HCT116 (cell line): ENCODE measurements around the gene GLO1. TPM values are rescaled to one million over a fixed set of nuclear protein-coding genes. Genes with fewer than 3 reads are reported as not detected.

Source experiments
- ATAC-seq: fragments of 200-7000 bp; cut with Tn5 transposase; 2 replicates; pipeline ENCODE4 v1.9.1; 2020; ENCODE audit warnings: mild to moderate bottlenecking, moderate library complexity
- BruUV-seq: library from RNA; stranded (reverse); fragments of 400-500 nt; replicated peaks from 2 replicates; lab custom pipeline; 2021; lab: Mats Ljungman, UMichigan
- CTCF ChIA-PET: fragments of 300-600 bp; sonication (Branson Sonifier 250); formaldehyde crosslinking; loops from one replicate; lab custom pipeline; 2021; ENCODE audit warnings: antibody characterized with exemption; lab: Charles Lee
- POLR2A ChIA-PET: fragments of 300-600, 350-600 bp; sonication (Branson Sonifier 250); formaldehyde crosslinking; loops from one replicate; lab custom pipeline; 2021; ENCODE audit warnings: antibody characterized with exemption; lab: Charles Lee
- RAD21 ChIA-PET, 2 experiments: fragments of 300-600 bp; sonication (Branson Sonifier 250); formaldehyde crosslinking; loops; one replicate each; lab custom pipeline; 2023; ENCODE audit warnings: low total read pairs in 2 of 2; ENCODE audit not compliant: uncharacterized antibody in 2 of 2, unreplicated experiment in 2 of 2, low non-redundant PET in 1 of 2; lab: Charles Lee
- DNase-seq: peaks from one replicate; pipeline ENCODE4 v3.0.0-alpha.2; 2010; ENCODE audit warnings: low read depth, low spot score
- H2AFZ ChIP-seq: fragments of 200-600 bp; shearing (Covaris generic), sonication (generic); 2 replicates; pipeline ENCODE4 v1.6.1; 2017; ENCODE audit warnings: low read depth, mixed run types, mixed read lengths, antibody characterized with exemption, low read length; ENCODE audit not compliant: poor library complexity, severe bottlenecking
- H3K27ac ChIP-seq: 2 replicates; pipeline ENCODE4 v1.5.1; 2012; ENCODE audit warnings: low read depth, low read length
- H3K27me3 ChIP-seq: fragments of 200-600 bp; sonication (generic); 2 replicates; pipeline ENCODE4 v1.6.1; 2016; ENCODE audit warnings: mixed run types, low read length, mixed read lengths; ENCODE audit not compliant: insufficient read depth
- H3K36me3 ChIP-seq, 2 experiments: fragments of 200-500 bp in 1 of 2; fragments of 200-600 bp in 1 of 2; sonication (Bioruptor generic) in 1 of 2; sonication (generic) in 1 of 2; 2 replicates each; pipeline versions ENCODE4 v1.5.1 to v1.6.1; 2014 to 2016; ENCODE audit warnings: low read length in 2 of 2, inconsistent platforms in 1 of 2, mixed read lengths in 1 of 2, mixed run types in 1 of 2; ENCODE audit not compliant: insufficient read depth in 2 of 2, control insufficient read depth in 1 of 2
- H3K4me1 ChIP-seq, 2 experiments: fragments of 200-600 bp in 1 of 2; sonication (generic) in 1 of 2; 2 replicates each; pipeline versions ENCODE4 v1.5.1 to v1.6.1; 2012 to 2017; ENCODE audit warnings: low read length in 2 of 2, inconsistent platforms in 1 of 2, mild to moderate bottlenecking in 1 of 2, mixed read lengths in 1 of 2, mixed run types in 1 of 2, moderate library complexity in 1 of 2; ENCODE audit not compliant: insufficient read depth in 2 of 2, control insufficient read depth in 1 of 2
- H3K4me2 ChIP-seq: fragments of 200-600 bp; sonication (generic); 2 replicates; pipeline ENCODE4 v1.6.1; 2017; ENCODE audit warnings: mixed run types, low read length, mixed read lengths
- H3K4me3 ChIP-seq, 2 experiments: fragments of 200-600 bp in 1 of 2; sonication (generic) in 1 of 2; replicated peaks in 1 of 2; 2 replicates each; pipeline ENCODE4 v1.5.1; 2011 to 2016; ENCODE audit warnings: low read length in 2 of 2, control low read depth in 1 of 2, low read depth in 1 of 2, mild to moderate bottlenecking in 1 of 2, mixed read lengths in 1 of 2, mixed run types in 1 of 2
- H3K79me2 ChIP-seq: fragments of 200-600 bp; sonication (generic); 2 replicates; pipeline ENCODE4 v1.6.1; 2017; ENCODE audit warnings: mild to moderate bottlenecking, mixed run types, low read length, moderate library complexity, mixed read lengths; ENCODE audit not compliant: insufficient read depth
- H3K9ac ChIP-seq: fragments of 200-600 bp; sonication (generic); 2 replicates; pipeline ENCODE4 v1.6.1; 2016; ENCODE audit warnings: low read length, mixed read lengths
- H3K9me2 ChIP-seq: fragments of 200-600 bp; sonication (generic), shearing (Covaris generic); 2 replicates; pipeline ENCODE4 v1.6.1; 2017; ENCODE audit warnings: mixed run types, mild to moderate bottlenecking, moderate library complexity; ENCODE audit not compliant: insufficient read depth
- H3K9me3 ChIP-seq, 2 experiments: fragments of 200-500 bp in 1 of 2; fragments of 200-600 bp in 1 of 2; sonication (Bioruptor generic) in 1 of 2; sonication (generic) in 1 of 2; 2 replicates each; pipeline ENCODE4 v1.6.1; 2014 to 2017; ENCODE audit warnings: low read length in 2 of 2, mixed read lengths in 2 of 2, inconsistent platforms in 1 of 2, low read depth in 1 of 2, mild to moderate bottlenecking in 1 of 2, mixed run types in 1 of 2, moderate library complexity in 1 of 2; ENCODE audit not compliant: control insufficient read depth in 1 of 2, insufficient read depth in 1 of 2
- H4K20me1 ChIP-seq: fragments of 200-600 bp; sonication (generic), shearing (Covaris generic); 2 replicates; pipeline ENCODE4 v1.6.1; 2017; ENCODE audit warnings: mixed run types, mild to moderate bottlenecking, moderate library complexity; ENCODE audit not compliant: insufficient read depth
- CEBPB ChIP-seq: IDR thresholded peaks from 2 replicates; pipeline ENCODE4 v1.6.1; 2012; ENCODE audit warnings: low read depth
- EGR1 ChIP-seq: IDR thresholded peaks from 2 replicates; pipeline ENCODE4 v1.6.1; 2012; ENCODE audit warnings: low read depth
- ELF1 ChIP-seq: IDR thresholded peaks from 2 replicates; pipeline ENCODE4 v1.6.1; 2012; ENCODE audit warnings: low read depth, borderline replicate concordance
- EZH2 ChIP-seq: fragments of 200-600 bp; sonication (generic); IDR thresholded peaks from 2 replicates; pipeline ENCODE4 v1.6.1; 2017; ENCODE audit warnings: antibody characterized with exemption, mixed run types
- FOSL1 ChIP-seq: IDR thresholded peaks from 2 replicates; pipeline ENCODE4 v1.6.1; 2012; ENCODE audit warnings: low read depth
- JUND ChIP-seq: IDR thresholded peaks from 2 replicates; pipeline ENCODE4 v1.6.1; 2012
- POLR2AphosphoS5 ChIP-seq: IDR thresholded peaks from 2 replicates; pipeline ENCODE4 v1.6.1; 2011; ENCODE audit warnings: mild to moderate bottlenecking, low read depth, low read length, moderate library complexity
- RAD21 ChIP-seq: IDR thresholded peaks from 2 replicates; pipeline ENCODE4 v1.6.1; 2012; ENCODE audit warnings: low read depth, mild to moderate bottlenecking
- REST ChIP-seq: IDR thresholded peaks from 2 replicates; pipeline ENCODE4 v1.6.1; 2012; ENCODE audit warnings: low read depth
- SP1 ChIP-seq: IDR thresholded peaks from 2 replicates; pipeline ENCODE4 v1.6.1; 2012; ENCODE audit warnings: low read depth
- TCF7L2 ChIP-seq: IDR thresholded peaks from 2 replicates; pipeline ENCODE4 v1.7.0; 2011; ENCODE audit warnings: borderline replicate concordance, inconsistent platforms; ENCODE audit not compliant: insufficient read depth, insufficient read length; ENCODE audit errors: extremely low read depth
- YY1 ChIP-seq: IDR thresholded peaks from 2 replicates; pipeline ENCODE4 v1.6.1; 2011; ENCODE audit warnings: low read length, low read depth, moderate library complexity, mild to moderate bottlenecking; ENCODE audit not compliant: insufficient replicate concordance; ENCODE audit errors: extremely low read depth
- ZBTB33 ChIP-seq: IDR thresholded peaks from 2 replicates; pipeline ENCODE4 v1.6.1; 2011; ENCODE audit warnings: mild to moderate bottlenecking, low read length, moderate library complexity; ENCODE audit not compliant: insufficient replicate concordance; ENCODE audit errors: extremely low read depth
- ZFX ChIP-seq: fragments of 450-650 bp; IDR thresholded peaks from 2 replicates; pipeline ENCODE4 v1.6.1; 2017
- intact Hi-C: fragments of 100-400 bp; cut with micrococcal nuclease; formaldehyde crosslinking; loops from 2 replicates; pipeline ENCODE4 v1.10.0; 2022
- total RNA-seq: library from RNA; stranded (reverse); gene quantifications from one replicate; pipeline ENCODE4 v1.2.1, GENCODE V29; 2021; ENCODE audit not compliant: unreplicated experiment
- TF ChIP-seq, protein P1 (sequence below), 3 experiments: fragments of 200-600 bp in 1 of 3; sonication (generic) in 1 of 3; IDR thresholded peaks in 2 of 3; conservative IDR thresholded peaks in 1 of 3; 2 replicates each; pipeline ENCODE4 v1.5.1; 2012 to 2017; ENCODE audit warnings: low read depth in 2 of 3, low read length in 2 of 3, antibody characterized with exemption in 1 of 3, borderline replicate concordance in 1 of 3, control low read depth in 1 of 3, mild to moderate bottlenecking in 1 of 3, mixed read lengths in 1 of 3, mixed run types in 1 of 3, moderate library complexity in 1 of 3; ENCODE audit not compliant: insufficient read depth in 1 of 3

The GLO1 gene
- total RNA-seq, 1 experiment from 2014 or later: 191 TPM

DNA sequence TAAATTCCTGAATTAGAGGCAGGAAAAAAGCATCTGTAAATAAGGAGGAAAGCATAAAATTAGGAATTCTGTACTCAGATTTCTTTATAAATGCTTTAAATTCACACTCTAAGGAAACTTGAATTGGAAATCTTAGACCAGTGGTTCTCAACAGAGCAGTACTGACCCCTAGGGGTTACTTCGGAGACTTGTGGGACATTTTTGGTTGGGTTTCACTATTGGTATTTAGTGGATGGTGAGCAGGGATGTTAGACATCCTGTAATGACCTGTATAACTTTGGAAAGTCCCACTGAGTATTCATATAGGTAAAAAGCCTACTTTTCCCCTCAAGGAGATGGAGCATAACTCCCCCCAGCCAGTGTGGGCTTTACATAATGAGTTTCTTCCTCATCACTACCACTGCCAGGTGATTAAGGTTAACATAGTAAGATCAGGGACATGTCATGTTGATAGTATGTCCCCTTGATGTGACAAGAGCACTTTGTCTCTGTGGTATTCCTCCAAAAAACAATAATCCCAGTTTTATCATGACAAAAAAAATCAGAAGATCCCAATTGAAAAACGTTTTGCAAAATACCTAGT lies 31.0 kb downstream of the GLO1 start:
- TF ChIP-seq RAD21: peak; percentile 74
- TF ChIP-seq JUND: no peak
- TF ChIP-seq YY1: no peak
- TF ChIP-seq EZH2: no peak
- TF ChIP-seq REST: no peak
- TF ChIP-seq TCF7L2: no peak
- TF ChIP-seq ZBTB33: no peak
- TF ChIP-seq POLR2AphosphoS5: no peak
- no peak for TF ChIP-seq EGR1
- TF ChIP-seq ELF1: no peak
- no peak for TF ChIP-seq SP1
- TF ChIP-seq, protein P1, sequence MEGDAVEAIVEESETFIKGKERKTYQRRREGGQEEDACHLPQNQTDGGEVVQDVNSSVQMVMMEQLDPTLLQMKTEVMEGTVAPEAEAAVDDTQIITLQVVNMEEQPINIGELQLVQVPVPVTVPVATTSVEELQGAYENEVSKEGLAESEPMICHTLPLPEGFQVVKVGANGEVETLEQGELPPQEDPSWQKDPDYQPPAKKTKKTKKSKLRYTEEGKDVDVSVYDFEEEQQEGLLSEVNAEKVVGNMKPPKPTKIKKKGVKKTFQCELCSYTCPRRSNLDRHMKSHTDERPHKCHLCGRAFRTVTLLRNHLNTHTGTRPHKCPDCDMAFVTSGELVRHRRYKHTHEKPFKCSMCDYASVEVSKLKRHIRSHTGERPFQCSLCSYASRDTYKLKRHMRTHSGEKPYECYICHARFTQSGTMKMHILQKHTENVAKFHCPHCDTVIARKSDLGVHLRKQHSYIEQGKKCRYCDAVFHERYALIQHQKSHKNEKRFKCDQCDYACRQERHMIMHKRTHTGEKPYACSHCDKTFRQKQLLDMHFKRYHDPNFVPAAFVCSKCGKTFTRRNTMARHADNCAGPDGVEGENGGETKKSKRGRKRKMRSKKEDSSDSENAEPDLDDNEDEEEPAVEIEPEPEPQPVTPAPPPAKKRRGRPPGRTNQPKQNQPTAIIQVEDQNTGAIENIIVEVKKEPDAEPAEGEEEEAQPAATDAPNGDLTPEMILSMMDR (IDR thresholded peaks at IDR 0.05 in 2 of 3, conservative IDR thresholded peaks at IDR 0.05 in 1 of 3; ENCODE audit: borderline replicate concordance in 1 of 3, insufficient read depth in 1 of 3, low read depth in 2 of 3, low read length in 2 of 3): peak; percentile 43 to 84 (median 77); a peak in 5 of 6 replicates
- no peak for TF ChIP-seq FOSL1
- no peak for TF ChIP-seq CEBPB
- no peak for TF ChIP-seq ZFX
- ATAC-seq (peak; percentile 92), DNase-seq (peak; percentile 28)
- POLR2A ChIA-PET: no interaction called here
- Histone ChIP-seq H2AFZ (no peak overlapping the region), H3K4me1 (no peaks in the 10 kb centered on the region), H3K4me3 (no peak overlapping the region), H3K79me2 (no peaks in the 10 kb centered on the region), H3K27ac (no peak overlapping the region), H3K9ac (no peak overlapping the region), H4K20me1 (no peaks in the 10 kb centered on the region), H3K36me3 (peaks cover 6 to 11% of the 10 kb centered on the region in 2 experiments; a peak in 2 of 4 replicates), H3K27me3 (no peaks in the 10 kb centered on the region), H3K9me2 (no peaks in the 10 kb centered on the region), H3K4me2 (no peak overlapping the region), H3K9me3 (no peaks in the 10 kb centered on the region)
- no TSS peak for BruUV-seq
- CTCF ChIA-PET: no interaction called here
- intact Hi-C loops: loop anchor here (10.0 kb wide), 2 partner anchors 177 to 647 kb away; no protein-coding TSS in a partner anchor
- RAD21 ChIA-PET: no interaction called here
